Urothelium cell line (cell line): ENCODE data around the gene P4HA2.
A peak's percentile ranks its signal among the peaks of the same experiment; 100 is the strongest.

Experiments used
- DNase-seq: peaks from one replicate; pipeline ENCODE4 v3.0.0; 2011; ENCODE audit warnings: low spot score, mixed read lengths
- FAIRE-seq: peaks from 2 replicates; lab custom pipeline; 2011; peaks lifted over from hg19 to GRCh38; lab: Jason Lieb, UNC

The P4HA2 gene

GRCh38 chr5:132253008-132253441 is 25.4 kb upstream of the P4HA2 start:
- DNase-seq (no peak), FAIRE-seq (no peak)

DNA sequence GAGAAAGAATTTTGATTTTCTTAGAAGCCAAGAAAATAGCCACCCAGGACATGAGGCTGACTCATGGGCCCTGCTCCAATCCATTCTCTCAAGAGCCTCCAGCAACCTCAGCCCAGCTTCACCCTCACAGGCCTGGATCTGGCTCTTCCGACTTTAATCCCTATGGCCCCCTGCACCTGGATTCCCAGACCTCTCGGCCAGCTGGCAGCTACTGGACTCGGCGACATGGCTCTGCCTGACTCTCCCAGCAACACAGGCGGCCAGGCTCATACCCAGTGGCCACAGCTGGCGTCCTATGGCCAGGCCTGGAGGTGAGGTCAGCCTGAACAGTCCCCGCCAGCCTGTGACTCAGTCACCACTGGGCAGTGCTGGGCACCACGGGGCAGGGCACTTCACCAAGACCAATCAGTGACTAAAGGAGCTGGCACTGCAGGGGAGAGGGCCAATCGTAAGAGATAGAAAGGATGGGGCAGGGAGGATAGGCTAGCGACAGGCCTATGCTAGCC is 23.6 kb upstream of the P4HA2 start:
- no peak for DNase-seq
- FAIRE-seq = no peak

DNA sequence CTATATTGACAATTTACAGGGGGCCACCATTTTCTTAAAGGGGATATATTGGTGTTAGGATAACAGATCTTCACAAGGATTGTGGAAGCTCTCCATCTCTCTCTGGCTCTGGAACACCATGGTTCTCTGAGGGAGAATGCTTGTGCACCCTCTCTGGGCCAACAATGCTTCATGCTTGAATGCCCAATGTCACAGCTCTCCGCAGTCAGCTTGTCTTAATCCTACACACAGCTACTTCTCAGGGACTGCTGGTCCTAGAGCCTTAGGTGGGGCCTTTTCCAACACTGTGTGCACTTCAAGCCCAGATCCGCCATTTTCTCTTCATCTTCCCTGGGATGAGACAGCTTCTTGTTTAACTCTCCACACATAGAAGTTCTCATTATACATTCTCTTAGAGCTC is 22.9 kb upstream of the P4HA2 start:
- DNase-seq (no peak), FAIRE-seq (no peak)

DNA sequence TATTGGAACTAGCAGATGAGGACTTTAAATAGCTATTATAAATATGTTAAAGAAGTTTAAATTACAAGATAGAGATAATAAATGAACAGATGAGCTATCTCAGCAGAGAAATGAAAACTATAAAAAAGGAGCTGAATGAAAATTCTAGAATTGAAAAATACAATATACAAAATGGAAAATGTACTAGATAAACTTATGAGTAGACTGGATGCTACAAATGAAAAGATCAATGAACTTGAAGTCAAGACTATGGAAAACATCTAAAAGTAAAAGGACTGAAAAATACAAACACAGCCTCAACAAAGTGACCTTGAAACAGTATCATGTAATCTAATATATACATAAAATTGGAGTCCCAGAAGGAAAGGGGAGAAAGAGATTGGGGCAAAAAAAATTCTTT is 19.2 kb upstream of the P4HA2 start:
- FAIRE-seq (no peak), DNase-seq (no peak)

- DNase-seq (no peak), FAIRE-seq (no peak)
These were observed 17.9 kb upstream of the P4HA2 start for GRCh38 chr5:132245593-132245992.

- DNase-seq = no peak
- FAIRE-seq = no peak
These were observed 15.8 kb upstream of the P4HA2 start for GRCh38 chr5:132243366-132243977.

DNA sequence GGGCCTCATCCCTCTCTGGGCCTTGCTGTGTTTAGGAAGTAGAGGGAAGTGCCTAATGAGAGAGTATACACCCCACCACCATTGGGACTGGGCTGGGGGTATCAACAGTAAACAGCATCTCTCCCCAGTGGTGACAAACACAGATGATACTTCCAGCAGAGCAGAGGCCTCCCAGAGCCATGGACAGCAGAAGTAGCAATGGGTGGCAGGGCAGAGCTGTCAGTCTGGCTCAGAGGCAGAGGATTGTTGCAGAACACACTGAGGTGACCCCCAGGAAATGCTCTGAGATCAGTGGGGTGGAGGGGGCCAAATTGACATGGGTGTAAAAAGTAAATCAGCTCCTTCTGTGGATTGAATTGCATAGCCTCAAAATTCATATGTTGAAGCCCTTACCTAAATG is 12.1 kb upstream of the P4HA2 start:
- DNase-seq = no peak
- no peak for FAIRE-seq

DNA sequence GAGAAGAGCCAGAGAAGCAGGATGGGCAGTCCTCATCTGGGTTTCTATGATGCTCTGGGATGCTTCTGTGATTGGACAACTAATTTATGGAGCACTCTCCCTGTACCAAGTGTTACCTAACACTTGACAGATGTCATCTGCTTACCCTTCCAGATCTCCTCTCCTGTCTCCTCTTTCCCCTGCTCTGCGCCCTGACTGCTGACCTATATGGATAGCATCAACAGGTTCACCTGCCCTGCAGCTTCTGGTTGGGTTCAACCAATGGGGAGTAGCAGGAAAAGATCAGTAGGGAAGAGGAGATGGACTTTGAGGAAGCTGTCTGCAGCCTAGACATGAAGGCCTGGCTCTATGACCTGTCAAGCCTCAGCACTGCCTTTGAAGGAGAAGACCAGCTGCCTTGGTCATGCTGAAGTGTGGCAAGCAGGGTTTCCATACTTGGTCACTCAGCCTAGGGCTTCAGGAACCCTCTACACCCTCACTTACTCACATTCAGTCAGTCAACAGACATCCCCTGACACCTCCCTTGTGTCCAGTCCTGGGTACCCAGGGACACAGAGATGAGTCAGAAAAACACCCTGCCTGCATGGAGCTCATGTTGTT is 11.3 kb upstream of the P4HA2 start:
- DNase-seq = no peak
- FAIRE-seq = peak; percentile 37

DNA sequence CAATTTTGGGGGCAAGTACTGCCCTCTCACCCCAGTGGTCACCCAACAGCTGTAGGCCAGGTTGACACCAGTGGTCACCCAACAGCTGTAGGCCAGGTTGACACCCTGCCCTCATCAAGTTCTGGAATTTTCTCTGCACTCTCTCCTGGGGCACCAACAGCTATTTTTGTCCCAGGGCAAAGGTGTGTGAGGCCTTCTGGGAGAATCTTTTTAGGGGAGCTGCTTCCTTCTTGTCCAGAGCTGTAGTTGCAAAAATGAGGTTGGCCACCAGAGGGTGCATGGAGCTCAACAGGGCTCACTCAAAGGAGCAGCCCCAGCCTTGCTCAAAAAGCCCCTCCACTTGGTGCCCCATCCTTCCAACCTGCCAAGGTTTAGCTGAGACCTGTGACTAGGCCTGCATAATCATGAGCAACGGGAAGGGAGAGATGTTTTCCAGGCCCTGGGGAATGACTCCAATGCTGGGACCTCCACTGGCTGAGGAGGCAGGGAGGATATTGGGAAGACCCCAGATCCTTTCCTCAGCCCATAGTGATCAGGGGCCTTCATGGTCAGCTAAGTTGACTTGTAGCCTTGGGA is 10.6 kb upstream of the P4HA2 start:
- FAIRE-seq (no peak), DNase-seq (peak; percentile 58)

DNA sequence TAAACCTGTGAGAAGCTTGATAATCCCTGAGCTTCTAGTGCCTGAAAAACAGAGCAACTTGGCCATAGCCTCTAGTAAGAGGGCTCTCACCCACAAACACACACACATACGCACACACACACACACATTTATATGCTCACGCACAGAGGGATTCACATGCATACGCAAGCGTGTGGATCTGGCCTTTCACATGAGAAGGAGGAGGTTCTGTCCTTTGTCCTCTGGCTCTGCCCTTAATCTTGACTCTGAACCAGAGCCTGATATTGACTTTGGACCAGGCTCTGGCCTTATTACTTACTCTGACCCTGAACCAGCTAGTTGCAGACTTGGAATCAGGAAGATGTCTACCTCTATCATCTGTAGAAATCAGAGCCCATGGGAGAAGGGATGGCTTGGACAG is 10.0 kb upstream of the P4HA2 start:
- no peak for DNase-seq
- no peak for FAIRE-seq

- DNase-seq (no peak), FAIRE-seq (no peak)
These were observed 9.5 kb upstream of the P4HA2 start for GRCh38 chr5:132237141-132237540.

GRCh38 chr5:132235340-132235739 is 7.7 kb upstream of the P4HA2 start:
- FAIRE-seq = no peak
- no peak for DNase-seq

- DNase-seq (no peak), FAIRE-seq (no peak)
These were observed 7.0 kb upstream of the P4HA2 start for GRCh38 chr5:132234684-132235062.

DNA sequence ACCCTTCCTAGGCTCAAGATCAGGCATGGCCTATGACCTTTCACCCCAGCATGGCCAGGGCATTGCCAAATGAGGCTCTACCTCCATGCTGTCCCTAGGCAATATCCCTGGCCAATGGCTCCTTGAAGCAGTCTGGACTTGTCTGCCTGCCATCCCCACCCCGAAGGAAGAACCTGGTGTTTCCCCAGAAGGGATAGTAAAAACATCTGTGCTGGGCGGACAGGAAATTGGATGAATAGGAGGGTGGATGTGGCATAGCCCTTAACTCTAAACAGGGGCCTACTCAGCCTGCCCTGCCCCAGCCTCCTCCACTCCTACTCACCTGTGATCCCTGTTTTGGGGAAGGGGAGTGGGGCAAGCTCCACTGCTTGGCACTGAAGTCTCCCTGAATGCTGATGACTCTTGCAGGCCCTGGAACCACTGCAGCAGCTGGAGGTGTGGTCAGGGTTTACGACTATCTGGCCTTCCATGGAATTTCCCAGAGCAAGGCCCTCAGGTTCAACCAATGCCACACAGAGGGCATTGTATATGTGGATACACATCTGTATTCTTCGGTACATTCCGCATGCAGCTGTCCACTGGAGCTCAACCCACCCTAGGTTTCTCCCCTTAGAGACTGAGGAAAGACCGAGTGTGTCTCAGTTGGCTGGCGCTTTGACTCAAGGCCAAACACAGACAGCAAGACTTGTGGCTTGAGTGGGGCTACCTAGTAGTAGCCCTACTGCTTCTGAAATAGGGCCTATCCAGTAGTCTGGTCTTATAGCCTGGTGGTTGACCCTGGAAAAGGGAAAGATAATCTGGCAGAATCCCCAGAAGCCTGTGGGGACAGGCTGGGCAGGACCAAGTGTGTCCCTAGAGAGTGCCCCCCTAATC is 6.4 kb upstream of the P4HA2 start:
- FAIRE-seq (no peak), DNase-seq (no peak)

DNA sequence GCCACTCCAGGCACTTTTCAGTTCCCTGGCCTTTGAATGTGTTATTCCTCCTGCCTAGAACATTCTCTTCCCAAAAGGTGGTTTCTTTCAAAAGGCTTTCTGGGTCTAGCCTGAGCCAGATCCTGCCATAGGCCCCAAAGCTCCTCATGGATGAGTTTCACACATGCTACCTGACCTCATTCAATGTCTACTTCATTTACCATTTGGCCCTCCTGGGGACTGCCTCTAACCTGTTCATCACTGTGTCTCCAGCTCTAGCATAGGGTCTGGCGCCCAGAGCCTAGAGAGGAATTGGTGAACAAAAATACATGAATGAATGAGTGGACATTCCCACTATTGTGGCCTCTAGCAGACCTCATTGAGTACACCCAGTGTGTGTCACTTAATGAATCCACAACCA is 5.4 kb upstream of the P4HA2 start:
- no peak for DNase-seq
- no peak for FAIRE-seq

GRCh38 chr5:132232465-132232864 is 4.8 kb upstream of the P4HA2 start:
- DNase-seq (no peak), FAIRE-seq (no peak)

GRCh38 chr5:132230871-132231270 is 3.2 kb upstream of the P4HA2 start:
- DNase-seq (no peak), FAIRE-seq (no peak)

DNA sequence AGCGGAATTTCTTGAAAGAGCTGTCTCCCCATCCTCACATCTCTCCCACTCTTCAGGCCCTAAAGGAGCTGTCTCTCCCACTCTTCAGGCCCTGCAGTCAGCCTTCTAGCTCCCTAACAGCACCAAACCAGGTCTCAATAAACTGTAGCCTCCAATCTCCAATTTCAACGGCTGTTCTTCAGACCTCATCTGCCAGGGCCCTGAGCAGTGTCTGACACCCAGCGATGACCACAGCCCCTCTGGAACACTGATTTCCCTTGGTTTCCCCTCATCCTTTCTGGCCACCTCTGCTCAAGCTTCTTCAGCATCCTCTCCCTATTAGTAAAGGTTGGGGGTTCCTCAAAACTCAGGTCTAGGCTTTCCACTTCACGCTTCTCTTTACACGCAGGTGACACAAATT is 1.6 kb upstream of the P4HA2 start:
- FAIRE-seq (no peak), DNase-seq (no peak)

DNA sequence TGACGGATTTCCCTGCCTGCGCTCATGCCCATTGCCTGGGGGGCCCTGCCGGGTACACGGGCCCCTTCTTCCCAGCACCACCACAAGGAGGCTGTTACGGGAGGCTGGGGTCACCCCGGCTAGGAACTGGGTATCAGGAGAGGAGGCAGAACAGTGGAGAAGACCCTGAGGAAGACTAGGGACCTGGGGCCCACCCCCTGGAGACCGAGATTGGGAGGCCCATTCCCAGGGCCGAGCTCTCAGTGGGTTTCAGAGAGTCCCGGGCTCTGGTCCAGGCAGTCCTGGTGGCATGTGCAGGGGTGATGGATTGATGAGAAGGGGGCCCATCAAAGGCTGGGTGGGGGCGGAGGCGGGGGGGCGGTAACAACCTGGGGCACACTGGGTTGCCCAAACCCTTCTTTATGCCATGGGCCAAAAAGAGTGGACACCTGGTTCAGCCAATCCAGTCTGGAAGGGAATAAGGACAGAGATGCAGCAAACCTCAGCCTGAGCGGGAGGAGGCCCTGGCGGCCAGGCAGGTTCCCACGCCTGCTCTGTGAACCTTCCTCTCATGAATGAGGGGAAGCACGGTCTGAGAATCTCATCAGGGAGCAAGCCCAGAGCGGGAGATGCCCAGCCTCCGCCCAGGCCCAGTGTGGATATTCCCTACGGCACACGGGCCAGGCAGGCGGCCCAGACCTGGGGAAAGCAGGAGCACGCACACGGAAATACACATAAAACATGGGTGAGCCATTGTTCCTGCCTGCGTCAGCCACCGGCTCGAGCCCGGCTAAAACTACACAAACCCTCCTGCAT is 785 bp upstream of the P4HA2 start:
- DNase-seq (no peak), FAIRE-seq (no peak)

- FAIRE-seq = no peak
These were observed 493 bp downstream of the P4HA2 start for GRCh38 chr5:132227235-132227484.

More at GRCh38 chr5:132227235-132227484, 493 bp downstream of the P4HA2 start:
- no peak for DNase-seq
